DND-41 (cell line): ENCODE results near the gene SULT2B1.
"Not testable (repeated sequence)": the region's sequence is repeated elsewhere in the genome, so short reads cannot be mapped to it uniquely, and the experiment has no call there.

Experiments used
- ATAC-seq: fragments of 200-7000 bp; cut with Tn5 transposase; 3 replicates; pipeline ENCODE4 v1.9.1; 2021; ENCODE audit warnings: low read depth; ENCODE audit not compliant: insufficient read depth
- DNase-seq: peaks from one replicate; pipeline ENCODE4 v3.0.0-alpha.2; 2020
- H2AFZ ChIP-seq: 2 replicates; pipeline ENCODE4 v1.6.0; 2012; ENCODE audit warnings: low read depth, low read length
- H3K27ac ChIP-seq: 2 replicates; pipeline ENCODE4 v1.5.1; 2012; ENCODE audit warnings: low read length, inconsistent platforms
- H3K27me3 ChIP-seq: fragments of 200-600 bp; sonication (generic); 2 replicates; pipeline ENCODE4 v1.6.0; 2012; ENCODE audit warnings: low read length, mild to moderate bottlenecking, inconsistent platforms; ENCODE audit not compliant: insufficient read depth, poor library complexity
- H3K36me3 ChIP-seq: 2 replicates; pipeline ENCODE4 v1.5.1; 2012; ENCODE audit warnings: low read length, inconsistent platforms; ENCODE audit not compliant: insufficient read depth
- H3K4me1 ChIP-seq: 2 replicates; pipeline ENCODE4 v1.5.1; 2012; ENCODE audit warnings: mild to moderate bottlenecking, low read length; ENCODE audit not compliant: insufficient read depth
- H3K4me2 ChIP-seq: 2 replicates; pipeline ENCODE4 v1.6.0; 2012; ENCODE audit warnings: mild to moderate bottlenecking, moderate library complexity, low read length, inconsistent platforms; ENCODE audit not compliant: insufficient read depth
- H3K4me3 ChIP-seq, 2 experiments: fragments of 200-600 bp in 1 of 2; shearing (Covaris generic) in 1 of 2; 2 replicates each; pipeline ENCODE4 v1.5.1; 2012 to 2016; ENCODE audit warnings: inconsistent platforms in 2 of 2, low read length in 2 of 2, mild to moderate bottlenecking in 2 of 2, low read depth in 1 of 2, moderate library complexity in 1 of 2
- H3K79me2 ChIP-seq: 2 replicates; pipeline ENCODE4 v1.6.0; 2012; ENCODE audit warnings: low read length, inconsistent platforms; ENCODE audit not compliant: insufficient read depth
- H3K9ac ChIP-seq: 2 replicates; pipeline ENCODE4 v1.6.0; 2012; ENCODE audit warnings: low read depth, mild to moderate bottlenecking, inconsistent platforms, low read length, moderate library complexity
- H3K9me3 ChIP-seq: 2 replicates; pipeline ENCODE4 v1.5.1; 2012; ENCODE audit warnings: low read length, moderate library complexity, mild to moderate bottlenecking, inconsistent platforms; ENCODE audit not compliant: insufficient read depth, severe bottlenecking
- H4K20me1 ChIP-seq: 2 replicates; pipeline ENCODE4 v1.6.0; 2012; ENCODE audit warnings: low read length; ENCODE audit not compliant: insufficient read depth
- EZH2 ChIP-seq: IDR thresholded peaks from 3 replicates; pipeline ENCODE4 v1.6.1; 2012; ENCODE audit warnings: borderline replicate concordance, low read depth, mild to moderate bottlenecking, moderate library complexity, low read length, inconsistent platforms; ENCODE audit not compliant: severe bottlenecking
- TF ChIP-seq, protein P1 (sequence below): IDR thresholded peaks from 2 replicates; pipeline ENCODE4 v1.5.1; 2012; ENCODE audit warnings: borderline replicate concordance, low read length, moderate library complexity, mild to moderate bottlenecking; ENCODE audit not compliant: poor library complexity, severe bottlenecking; ENCODE audit errors: extremely low read depth

SULT2B1 gene

GRCh38 chr19:48573163-48573505 lies 21.2 kb downstream of the SULT2B1 start:
- Histone ChIP-seq H3K4me3 (no peak overlapping the region), H3K27me3 (peaks cover 2% of the 10 kb centered on the region), H4K20me1 (no peaks in the 10 kb centered on the region), H3K9ac (no peak overlapping the region), H3K4me2 (no peak overlapping the region), H3K4me1 (no peaks in the 10 kb centered on the region), H3K36me3 (no peaks in the 10 kb centered on the region), H3K27ac (no peak overlapping the region), H3K9me3 (no peaks in the 10 kb centered on the region), H3K79me2 (no peaks in the 10 kb centered on the region), H2AFZ (no peak overlapping the region)
- DNase-seq: no peak
- no peak for TF ChIP-seq EZH2
- TF ChIP-seq, protein P1, sequence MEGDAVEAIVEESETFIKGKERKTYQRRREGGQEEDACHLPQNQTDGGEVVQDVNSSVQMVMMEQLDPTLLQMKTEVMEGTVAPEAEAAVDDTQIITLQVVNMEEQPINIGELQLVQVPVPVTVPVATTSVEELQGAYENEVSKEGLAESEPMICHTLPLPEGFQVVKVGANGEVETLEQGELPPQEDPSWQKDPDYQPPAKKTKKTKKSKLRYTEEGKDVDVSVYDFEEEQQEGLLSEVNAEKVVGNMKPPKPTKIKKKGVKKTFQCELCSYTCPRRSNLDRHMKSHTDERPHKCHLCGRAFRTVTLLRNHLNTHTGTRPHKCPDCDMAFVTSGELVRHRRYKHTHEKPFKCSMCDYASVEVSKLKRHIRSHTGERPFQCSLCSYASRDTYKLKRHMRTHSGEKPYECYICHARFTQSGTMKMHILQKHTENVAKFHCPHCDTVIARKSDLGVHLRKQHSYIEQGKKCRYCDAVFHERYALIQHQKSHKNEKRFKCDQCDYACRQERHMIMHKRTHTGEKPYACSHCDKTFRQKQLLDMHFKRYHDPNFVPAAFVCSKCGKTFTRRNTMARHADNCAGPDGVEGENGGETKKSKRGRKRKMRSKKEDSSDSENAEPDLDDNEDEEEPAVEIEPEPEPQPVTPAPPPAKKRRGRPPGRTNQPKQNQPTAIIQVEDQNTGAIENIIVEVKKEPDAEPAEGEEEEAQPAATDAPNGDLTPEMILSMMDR: no peak
- ATAC-seq: no peak

DNA sequence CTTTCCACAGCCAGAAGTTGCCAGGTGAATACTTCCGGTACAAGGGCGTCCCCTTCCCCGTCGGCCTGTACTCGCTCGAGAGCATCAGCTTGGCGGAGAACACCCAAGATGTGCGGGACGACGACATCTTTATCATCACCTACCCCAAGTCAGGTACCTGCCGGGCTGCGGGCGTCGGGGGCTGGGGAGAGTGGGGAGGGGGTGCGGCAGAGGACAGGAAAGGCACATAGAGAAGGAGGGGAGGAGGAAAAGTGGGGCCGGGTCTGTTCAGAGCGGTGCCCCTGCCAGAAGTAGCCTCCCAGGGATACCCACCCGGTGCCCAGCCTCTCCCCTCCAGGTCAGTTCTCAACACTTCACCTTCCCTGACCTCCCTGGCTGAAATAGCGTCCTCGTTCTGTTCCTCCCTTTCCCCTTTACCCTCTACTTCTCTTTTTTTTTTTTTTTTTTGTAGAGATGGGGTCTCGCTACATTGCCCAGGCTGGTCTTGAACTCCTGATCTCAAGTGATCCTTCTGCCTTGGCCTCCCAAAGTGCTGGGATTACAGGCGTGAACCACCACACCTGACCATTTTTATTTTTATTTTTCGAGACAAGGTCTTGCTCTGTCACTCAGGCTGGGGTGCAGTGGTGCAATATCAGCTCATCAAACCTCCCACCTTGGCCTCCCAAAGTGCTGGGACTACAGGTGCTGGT lies 24.1 kb downstream of the SULT2B1 start:
- no peak overlapping the region for H3K9ac ChIP-seq

DNA sequence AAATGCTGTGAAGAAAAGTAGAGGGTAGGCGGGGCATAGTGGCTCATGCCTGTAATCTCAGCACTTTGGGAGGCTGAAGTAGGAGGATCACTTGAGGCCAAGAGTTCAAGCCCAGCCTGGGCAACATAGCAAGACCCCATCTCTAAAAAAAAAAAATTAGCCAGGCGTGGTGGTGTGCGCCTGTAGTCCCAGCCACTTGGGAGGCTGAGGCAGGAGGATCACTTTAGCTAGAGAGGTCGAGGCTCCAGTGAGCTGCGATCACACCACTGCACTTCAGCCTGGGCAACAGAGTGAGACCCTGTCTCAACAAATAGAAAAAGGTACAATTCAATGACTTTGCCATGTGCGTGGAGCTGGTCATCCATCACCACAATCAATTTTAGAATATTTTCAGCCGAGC lies 25.9 kb downstream of the SULT2B1 start:
- not testable (repeated sequence) for H3K79me2 ChIP-seq, H3K27ac ChIP-seq, H3K4me1 ChIP-seq, H2AFZ ChIP-seq, H3K4me2 ChIP-seq, H3K36me3 ChIP-seq, H3K9me3 ChIP-seq, H4K20me1 ChIP-seq, H3K9ac ChIP-seq, H3K4me3 ChIP-seq, DNase-seq, ATAC-seq, H3K27me3 ChIP-seq

More for the DNA sequence above, 24.1 kb downstream of the SULT2B1 start:
- Histone ChIP-seq H3K4me2 (no peak overlapping the region), H3K79me2 (no peaks in the 10 kb centered on the region), H3K4me3 (no peak overlapping the region), H4K20me1 (no peaks in the 10 kb centered on the region), H3K27ac (no peak overlapping the region), H3K27me3 (peaks cover 2% of the 10 kb centered on the region), H3K36me3 (no peaks in the 10 kb centered on the region), H2AFZ (no peak overlapping the region), H3K9me3 (no peaks in the 10 kb centered on the region), H3K4me1 (no peaks in the 10 kb centered on the region)
- ATAC-seq (no peak), DNase-seq (no peak)
- TF ChIP-seq, protein P1: no peak
- TF ChIP-seq EZH2: no peak

DNA sequence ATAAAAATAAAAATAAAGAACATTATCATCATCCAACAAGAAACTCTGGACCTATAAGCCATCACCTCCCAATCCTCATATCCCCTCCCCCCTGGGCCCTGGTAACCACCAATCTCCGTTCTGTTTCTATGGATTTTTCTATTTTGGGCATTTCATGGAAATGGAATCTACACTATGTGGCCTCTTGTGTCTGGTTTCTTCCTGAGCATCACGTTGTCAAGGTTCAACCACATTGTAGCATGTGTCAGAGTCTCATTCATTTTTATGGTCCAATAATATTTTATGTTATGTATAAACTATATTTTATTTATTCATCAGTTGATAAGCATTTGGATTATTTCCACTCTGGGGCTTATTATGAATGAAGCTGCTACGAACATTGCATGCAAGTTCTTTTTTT lies 26.9 kb downstream of the SULT2B1 start:
- Histone ChIP-seq H3K36me3 (no peaks in the 10 kb centered on the region), H3K79me2 (no peaks in the 10 kb centered on the region), H3K4me3 (no peak overlapping the region), H3K27ac (no peak overlapping the region), H2AFZ (no peak overlapping the region), H3K27me3 (no peaks in the 10 kb centered on the region), H4K20me1 (no peaks in the 10 kb centered on the region), H3K9me3 (no peaks in the 10 kb centered on the region), H3K4me2 (no peak overlapping the region), H3K9ac (no peak overlapping the region), H3K4me1 (peaks cover under 1% of the 10 kb centered on the region; the same call in 1 of the 2 replicates)
- ATAC-seq: no peak
- no peak for TF ChIP-seq EZH2
- TF ChIP-seq, protein P1: no peak
- DNase-seq: no peak
